Measurements from ENCODE around the gene HABP2. TPM values are rescaled to one million over a fixed set of nuclear protein-coding genes. Genes with fewer than 3 reads are reported as not detected.

The HABP2 gene
- total RNA-seq, 1 donor from 2014 or later = not detected

DNA sequence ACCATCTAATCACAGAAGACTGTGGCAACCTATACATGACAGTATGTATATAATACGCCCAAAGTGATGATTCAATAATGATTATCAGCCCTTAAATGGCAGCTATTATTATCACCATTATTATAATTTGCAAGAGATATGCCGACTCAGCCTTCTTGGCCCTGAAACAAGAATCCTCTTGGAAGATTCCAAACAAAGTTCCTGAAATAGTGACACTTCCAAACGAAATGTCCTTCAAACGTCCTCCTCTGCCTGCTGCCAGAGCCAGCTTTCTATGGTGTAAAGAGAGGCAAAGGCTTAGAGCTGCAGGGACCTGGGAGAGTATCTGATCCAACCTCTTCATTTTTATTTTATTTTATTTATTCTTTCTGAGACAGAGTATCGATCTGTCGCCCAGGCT, 75.0 kb downstream of the HABP2 start:
- intact Hi-C loops (cut with micrococcal nuclease) = no loop called here

DNA sequence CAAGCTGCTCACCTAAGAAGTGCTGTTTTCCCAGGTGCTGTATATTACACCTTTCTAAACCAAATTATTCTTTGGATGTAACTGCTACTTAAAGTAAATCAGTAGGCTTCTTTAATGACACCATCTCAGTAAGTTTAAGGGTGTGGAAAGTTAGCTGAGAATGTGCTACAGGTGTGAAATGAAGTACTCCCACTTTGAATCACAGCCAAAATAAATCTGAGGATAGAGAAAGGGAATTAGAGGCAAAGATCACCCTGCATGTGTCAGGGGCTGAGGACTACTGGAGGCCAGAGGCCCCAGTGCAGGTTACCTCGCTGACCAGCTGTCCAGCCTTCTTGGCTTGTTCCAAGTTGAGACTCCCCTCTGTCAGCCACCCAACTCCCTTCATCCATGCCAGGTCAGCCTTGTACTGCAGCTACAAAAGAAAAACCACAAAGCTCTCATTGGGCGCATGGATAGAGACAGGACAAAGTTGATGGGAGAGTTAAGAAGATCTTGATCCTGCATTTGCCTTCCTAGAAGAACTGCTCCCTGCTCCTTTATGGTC, 75.8 kb downstream of the HABP2 start:
- intact Hi-C loops (cut with micrococcal nuclease) = no loop called here

DNA sequence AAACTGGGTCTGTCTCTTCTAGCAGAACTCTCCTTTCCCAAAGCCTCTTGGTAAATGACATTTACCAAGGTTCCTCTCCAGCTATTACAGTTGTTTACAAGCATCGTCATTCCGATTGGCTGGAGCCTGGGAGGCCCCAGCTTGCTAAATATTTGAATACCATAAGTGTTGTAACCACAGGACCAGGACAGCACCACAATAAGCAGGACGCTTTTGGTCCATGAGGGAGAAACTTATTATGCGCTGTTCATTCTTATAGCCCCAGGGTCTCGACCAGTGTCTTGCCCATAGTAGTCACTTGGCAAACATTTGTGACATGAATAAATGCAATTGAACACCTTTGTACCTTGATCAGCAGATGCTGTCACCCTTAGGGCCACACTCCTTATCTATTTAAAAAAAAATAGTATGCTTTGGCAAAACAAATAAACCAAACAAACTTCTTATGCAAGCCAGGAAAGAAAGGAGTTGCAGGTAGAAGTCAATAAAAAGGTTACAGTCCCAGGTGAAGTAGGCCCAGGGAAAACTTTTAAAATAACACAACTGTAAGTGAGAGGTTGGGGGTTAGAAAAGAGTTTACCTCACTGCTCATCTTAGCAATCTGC, 78.2 kb downstream of the HABP2 start:
- intact Hi-C loops (cut with micrococcal nuclease) = no loop called here

DNA sequence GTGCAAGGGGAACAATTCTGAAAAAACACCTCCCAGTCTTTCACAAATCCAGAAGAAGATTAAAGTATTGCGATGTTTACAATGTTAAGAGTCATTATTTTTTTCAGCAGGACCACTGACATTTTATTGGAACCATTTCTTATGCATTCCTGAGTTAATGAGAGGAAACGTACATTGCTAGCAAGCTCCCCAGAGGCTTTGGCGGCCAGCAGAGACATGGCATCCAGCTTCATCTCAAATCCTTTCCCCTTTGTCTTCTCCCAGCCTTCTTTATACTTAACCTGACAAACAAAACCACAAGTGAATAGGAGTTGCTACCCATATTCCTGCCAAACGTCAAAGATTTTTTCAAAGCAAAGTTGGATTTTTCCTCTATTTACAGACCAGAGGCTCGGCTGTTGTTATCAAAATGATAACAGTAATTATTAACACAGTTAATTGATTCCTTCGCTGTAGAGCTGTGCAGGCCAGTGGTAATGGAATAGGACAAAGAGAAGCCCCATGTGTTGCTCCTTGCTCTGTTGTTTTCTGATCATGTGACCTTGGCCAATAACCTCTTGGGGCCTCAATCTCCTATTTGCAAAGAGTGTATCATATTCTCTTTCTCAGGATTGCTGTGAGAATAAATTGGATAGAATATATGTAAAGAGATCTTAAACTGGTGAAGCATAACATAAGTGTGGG, 79.0 kb downstream of the HABP2 start:
- intact Hi-C loops (cut with micrococcal nuclease) = no loop called here

Other genes starting within 250 kb of the HABP2 start
- gene NRAP, start 111.0 kb downstream of the HABP2 start, total RNA-seq = not detected in 2 replicates
- 44.9 and 49.1 TPM in 2 replicates for gene CASP7, start 126.9 kb downstream of the HABP2 start, total RNA-seq
- gene PLEKHS1, start 198.6 kb downstream of the HABP2 start, total RNA-seq = 0.22 TPM in 2 replicates